GM19468 (cell line): ENCODE measurements around the gene NCBP1.

Source experiments
- ATAC-seq: cut with Tn5 transposase; IDR thresholded peaks from one replicate; pipeline ENCODE4 v1.9.1; 2021; ENCODE audit warnings: mild to moderate bottlenecking, moderate library complexity, moderate number of reproducible peaks; ENCODE audit not compliant: unreplicated experiment; ENCODE audit errors: extremely low read depth

NCBP1 gene

GRCh38 chr9:97623946-97624345, 9.7 kb upstream of the NCBP1 start:
- no peak for ATAC-seq

DNA sequence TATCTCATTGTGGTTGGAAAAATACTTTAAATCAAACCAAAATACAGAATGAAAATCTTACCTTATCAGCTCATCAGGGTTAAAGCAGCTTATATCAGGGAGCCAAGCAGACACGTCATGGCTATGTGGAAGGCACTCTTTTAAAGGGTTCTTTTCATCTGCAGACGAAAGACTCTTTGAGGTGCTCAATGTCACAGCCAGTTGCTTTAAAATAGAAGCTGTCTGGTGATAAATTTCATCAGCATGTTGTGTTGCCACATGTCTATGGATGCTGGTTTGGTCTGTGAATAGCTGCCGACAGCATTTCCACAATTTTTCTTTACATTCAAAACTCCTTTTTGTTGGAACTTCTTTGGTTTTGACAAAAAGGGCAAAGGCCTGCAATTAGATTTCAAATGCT, 8.0 kb upstream of the NCBP1 start:
- ATAC-seq: no peak

GRCh38 chr9:97627624-97628023, 6.0 kb upstream of the NCBP1 start:
- ATAC-seq: no peak

GRCh38 chr9:97628668-97629067, 5.0 kb upstream of the NCBP1 start:
- ATAC-seq: no peak

- ATAC-seq: no peak
Measured at GRCh38 chr9:97629156-97629555, 4.5 kb upstream of the NCBP1 start.

DNA sequence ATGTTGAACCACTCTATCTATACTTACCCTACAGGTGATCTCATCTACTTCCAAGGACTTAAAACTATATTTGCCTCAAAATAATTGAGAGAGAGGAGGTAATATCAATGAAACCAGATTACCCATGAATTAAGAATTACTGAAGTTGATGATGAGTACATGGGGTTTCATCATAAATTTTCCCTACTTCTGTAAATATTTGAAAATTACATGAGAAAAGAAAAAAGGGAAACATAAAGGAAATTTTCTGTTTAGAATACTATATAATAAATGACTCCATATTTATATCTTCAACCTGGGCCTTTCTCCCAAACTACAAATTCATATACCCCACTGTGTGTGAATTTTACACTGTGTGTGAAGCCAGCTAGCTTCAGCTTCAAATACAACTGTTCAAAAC, 3.0 kb upstream of the NCBP1 start:
- no peak for ATAC-seq

GRCh38 chr9:97632248-97632984, 1.2 kb upstream of the NCBP1 start:
- no peak for ATAC-seq

DNA sequence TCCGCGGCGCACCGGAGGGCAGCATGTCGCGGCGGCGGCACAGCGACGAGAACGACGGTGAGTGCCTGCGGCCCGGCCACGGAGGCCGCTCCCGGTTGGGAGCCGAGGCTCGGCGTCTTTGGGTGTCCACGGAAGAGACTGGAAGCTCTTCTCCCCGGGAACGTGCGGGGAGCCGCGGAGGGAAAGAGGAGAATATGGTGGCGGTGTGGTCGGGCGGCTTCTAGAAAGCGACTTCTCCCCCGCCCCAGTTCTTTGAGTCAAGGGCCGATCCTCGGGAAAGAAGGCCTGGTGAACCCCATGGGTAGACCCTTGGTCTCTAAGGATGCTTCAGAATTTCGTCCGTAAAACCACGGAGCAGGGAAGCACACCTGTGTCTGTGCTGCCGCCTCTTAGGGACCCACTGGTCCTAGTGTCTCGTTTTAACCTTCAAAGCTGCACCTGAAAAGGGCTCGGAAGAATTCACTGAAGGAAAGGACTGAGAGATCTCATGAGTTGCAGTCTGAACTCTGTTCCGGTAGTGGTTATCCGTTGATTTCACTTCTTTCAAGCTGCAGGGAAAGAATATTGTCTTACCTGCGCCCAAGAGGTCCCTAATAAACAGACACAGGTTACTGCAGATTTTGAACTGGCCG, 354 bp downstream of the NCBP1 start:
- no peak for ATAC-seq

GRCh38 chr9:97635026-97635425, 1.4 kb downstream of the NCBP1 start:
- ATAC-seq: no peak

- ATAC-seq: no peak
Measured at GRCh38 chr9:97636903-97637302, 3.3 kb downstream of the NCBP1 start.

- ATAC-seq: no peak
Measured at GRCh38 chr9:97638666-97639065, 5.0 kb downstream of the NCBP1 start.

DNA sequence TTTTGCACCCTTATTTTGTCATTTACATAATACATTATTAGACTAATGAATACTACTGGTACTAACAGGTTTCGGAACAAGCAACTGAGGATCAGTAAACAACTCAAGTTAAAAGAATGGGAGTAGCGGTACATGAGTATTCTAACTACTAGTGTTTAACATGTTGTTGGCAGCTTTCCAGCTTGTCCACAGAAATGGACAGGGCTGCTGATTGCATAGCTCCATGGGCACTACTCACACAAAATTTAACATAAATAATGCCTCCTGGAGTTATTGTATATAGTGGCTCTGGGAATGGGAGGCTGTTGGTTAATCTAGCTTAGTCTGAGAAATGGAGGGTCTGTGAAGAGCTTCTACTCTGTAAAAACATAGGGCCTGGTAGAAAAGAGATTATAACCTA, 6.7 kb downstream of the NCBP1 start:
- no peak for ATAC-seq

DNA sequence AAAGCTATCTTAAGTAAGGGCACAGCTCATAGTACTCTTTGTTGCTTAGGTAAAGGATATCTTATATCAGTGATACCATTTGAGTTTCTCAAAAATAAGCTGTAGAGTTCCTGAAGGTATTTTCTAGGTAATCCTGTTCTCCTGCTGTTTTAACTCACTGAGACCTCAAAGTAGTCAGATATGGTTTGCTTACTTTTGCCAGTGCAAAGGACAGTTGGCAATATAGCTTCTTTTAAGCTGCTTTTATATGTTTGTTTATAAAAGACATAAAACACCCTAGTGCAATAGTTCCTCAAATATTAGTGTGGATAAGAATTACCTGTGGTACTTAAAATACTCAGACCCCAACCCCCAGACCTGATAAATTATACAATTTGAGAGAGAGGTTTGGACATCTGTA, 12.1 kb downstream of the NCBP1 start:
- no peak for ATAC-seq

- no peak for ATAC-seq
Measured at GRCh38 chr9:97647996-97648395, 14.4 kb downstream of the NCBP1 start.

DNA sequence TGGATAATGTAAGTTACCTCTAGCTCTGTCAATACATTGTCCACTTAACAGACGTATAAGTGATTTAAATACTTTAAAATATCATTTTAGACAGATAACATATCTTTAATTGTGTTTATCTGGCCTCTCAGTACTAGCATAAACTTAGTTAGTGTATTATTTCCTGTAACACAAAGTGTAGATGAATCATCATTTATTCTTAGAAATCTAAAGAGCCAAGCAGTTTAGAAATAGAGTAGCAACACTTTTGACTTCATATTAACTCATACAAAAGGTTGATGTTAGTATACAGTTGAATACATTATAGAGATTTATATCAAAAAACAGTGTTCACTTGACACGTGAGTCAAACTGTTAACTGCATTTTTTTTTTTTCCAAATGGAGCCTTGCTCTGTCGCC, 18.0 kb downstream of the NCBP1 start:
- no peak for ATAC-seq

DNA sequence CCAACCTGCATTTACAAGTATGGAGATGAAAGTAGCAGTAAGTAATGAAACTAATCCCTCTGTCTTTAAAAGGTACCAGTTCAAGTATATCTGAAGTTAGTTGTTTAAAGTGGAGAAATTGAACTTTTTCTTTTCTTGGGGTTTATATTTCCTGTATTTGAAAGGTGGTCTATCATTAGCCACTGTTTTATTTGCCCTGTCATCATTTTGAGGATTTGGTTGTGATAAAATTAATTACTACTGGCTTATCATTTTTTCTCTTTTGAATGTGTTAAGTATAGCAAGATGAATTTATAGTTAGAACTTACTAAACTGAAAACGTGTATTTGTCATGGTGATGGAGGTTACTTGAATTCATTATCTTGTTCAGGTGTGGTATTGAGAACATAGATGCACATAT, 25.1 kb downstream of the NCBP1 start:
- ATAC-seq: no peak

GRCh38 chr9:97659771-97660170, 26.1 kb downstream of the NCBP1 start:
- no peak for ATAC-seq

DNA sequence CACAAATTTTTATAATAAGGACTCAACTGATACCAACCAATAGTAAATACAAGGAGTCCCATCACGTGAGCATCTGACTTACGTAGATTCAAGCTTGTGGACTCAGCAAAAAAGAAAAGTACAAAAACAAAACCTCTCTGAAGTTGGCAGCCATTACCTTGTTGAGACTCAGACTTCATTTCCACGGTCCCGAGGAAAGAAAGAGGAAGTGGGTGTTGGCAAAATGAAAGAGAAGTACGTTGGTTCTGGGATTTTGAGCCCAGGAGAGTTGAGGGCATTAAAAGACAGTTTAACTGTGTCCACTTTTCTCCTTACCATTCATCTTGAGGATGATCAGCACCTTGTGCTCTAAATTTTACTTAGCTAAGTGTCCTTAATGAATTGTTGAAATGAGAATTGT, 26.7 kb downstream of the NCBP1 start:
- ATAC-seq: no peak

DNA sequence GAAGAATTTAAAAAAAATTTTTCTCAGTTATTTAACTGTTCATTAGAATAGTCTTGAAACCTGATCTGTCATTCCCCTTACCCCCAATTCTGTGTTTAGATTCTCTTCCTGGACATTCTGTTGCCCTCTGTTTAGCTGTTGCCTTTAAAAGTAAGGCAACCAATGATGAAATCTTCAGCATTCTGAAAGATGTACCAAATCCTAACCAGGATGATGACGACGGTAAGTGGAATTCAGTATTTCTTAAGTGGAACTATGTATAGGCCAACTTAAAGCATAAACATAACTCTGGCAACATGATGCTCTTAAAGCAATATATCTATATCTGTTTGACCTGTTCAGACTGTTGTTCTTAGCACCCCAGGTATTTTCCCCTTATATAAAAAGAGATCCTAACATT, 27.2 kb downstream of the NCBP1 start:
- no peak for ATAC-seq

DNA sequence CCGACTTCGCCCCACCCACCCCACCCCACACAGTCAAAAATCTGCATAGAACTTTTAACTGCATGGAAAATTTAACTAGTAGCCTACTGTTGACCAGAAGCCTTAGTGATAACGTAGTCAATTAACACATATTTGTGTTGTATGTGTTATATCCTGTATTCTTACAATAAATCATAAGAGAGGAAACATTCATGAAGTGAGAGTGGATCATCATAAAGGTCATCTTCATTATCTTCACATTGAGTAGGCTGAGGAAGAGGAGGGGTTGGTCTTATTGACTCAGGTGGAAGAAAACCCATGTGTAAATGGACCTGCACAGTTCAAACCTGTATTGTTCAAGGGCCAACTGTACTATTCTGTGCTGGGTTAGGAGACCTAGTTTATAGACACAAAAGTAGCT, 32.1 kb downstream of the NCBP1 start:
- ATAC-seq: no peak

GRCh38 chr9:97666907-97667686, 33.5 kb downstream of the NCBP1 start:
- no peak for ATAC-seq
